H9 (cell line): Measurements from ENCODE around the gene PLXNB1. TPM values are rescaled to one million over a fixed set of nuclear protein-coding genes. Genes with fewer than 3 reads are reported as not detected.

Experiments
- DNase-seq: peaks from one replicate; pipeline ENCODE4 v3.0.0-alpha.2; 2017
- H2AFZ ChIP-seq: one replicate; pipeline ENCODE4 v1.6.1; 2013; ENCODE audit warnings: mild to moderate bottlenecking, low read length, control low read depth, moderate library complexity
- H2AK5ac ChIP-seq: 2 replicates; pipeline ENCODE4 v1.6.1; 2013; ENCODE audit warnings: low read length, control low read depth, mixed read lengths; ENCODE audit not compliant: insufficient read length
- H2BK120ac ChIP-seq: one replicate; pipeline ENCODE4 v1.6.1; 2013; ENCODE audit warnings: low read depth, mild to moderate bottlenecking, low read length, control low read depth, inconsistent platforms; ENCODE audit not compliant: poor library complexity, severe bottlenecking
- H2BK12ac ChIP-seq: 2 replicates; pipeline ENCODE4 v1.6.1; 2013; ENCODE audit warnings: low read length, control low read depth, mixed read lengths, low read depth; ENCODE audit not compliant: insufficient read length
- H2BK15ac ChIP-seq: 2 replicates; pipeline ENCODE4 v1.6.1; 2013; ENCODE audit warnings: low read depth, low read length, control low read depth
- H2BK20ac ChIP-seq: one replicate; pipeline ENCODE4 v1.6.1; 2013; ENCODE audit warnings: low read depth, mild to moderate bottlenecking, low read length, control low read depth, inconsistent platforms; ENCODE audit not compliant: poor library complexity, severe bottlenecking
- H2BK5ac ChIP-seq: 2 replicates; pipeline ENCODE4 v1.6.1; 2013; ENCODE audit warnings: low read length, control low read depth, mixed read lengths; ENCODE audit not compliant: insufficient read length
- H3K14ac ChIP-seq: 2 replicates; pipeline ENCODE4 v1.6.1; 2013; ENCODE audit warnings: low read length, control low read depth; ENCODE audit not compliant: insufficient read depth
- H3K18ac ChIP-seq: 2 replicates; pipeline ENCODE4 v1.6.1; 2013; ENCODE audit warnings: low read depth, mild to moderate bottlenecking, mixed read lengths, low read length, control low read depth; ENCODE audit not compliant: insufficient read length
- H3K23ac ChIP-seq: 2 replicates; pipeline ENCODE4 v1.6.1; 2013; ENCODE audit warnings: low read length, control low read depth, mixed read lengths, low read depth; ENCODE audit not compliant: insufficient read length
- H3K23me2 ChIP-seq: 2 replicates; pipeline ENCODE4 v1.6.1; 2013; ENCODE audit warnings: low read depth, mild to moderate bottlenecking, mixed read lengths, low read length, control low read depth; ENCODE audit not compliant: insufficient read length, poor library complexity, severe bottlenecking
- H3K27ac ChIP-seq: 2 replicates; pipeline ENCODE4 v1.5.1; 2013; ENCODE audit warnings: low read length, control low read depth, mixed read lengths, low read depth; ENCODE audit not compliant: insufficient read length
- H3K27me3 ChIP-seq: 2 replicates; pipeline ENCODE4 v1.6.1; 2013; ENCODE audit warnings: low read length, control low read depth, inconsistent platforms; ENCODE audit not compliant: insufficient read depth
- H3K4ac ChIP-seq: 2 replicates; pipeline ENCODE4 v1.6.1; 2013; ENCODE audit warnings: low read depth, mild to moderate bottlenecking, control low read depth, inconsistent platforms, low read length, moderate library complexity
- H3K4me1 ChIP-seq: 2 replicates; pipeline ENCODE4 v1.6.1; 2013; ENCODE audit warnings: low read length, control low read depth, inconsistent platforms; ENCODE audit not compliant: insufficient read depth
- H3K4me2 ChIP-seq: 2 replicates; pipeline ENCODE4 v1.6.1; 2013; ENCODE audit warnings: low read length, control low read depth, mixed read lengths; ENCODE audit not compliant: insufficient read length, insufficient read depth
- H3K56ac ChIP-seq: 2 replicates; pipeline ENCODE4 v1.6.1; 2013; ENCODE audit warnings: low read depth, mild to moderate bottlenecking, mixed read lengths, low read length, control low read depth; ENCODE audit not compliant: insufficient read length
- H3K79me1 ChIP-seq: 2 replicates; pipeline ENCODE4 v1.6.1; 2013; ENCODE audit warnings: low read depth, mild to moderate bottlenecking, moderate library complexity, low read length, control low read depth, inconsistent platforms; ENCODE audit not compliant: insufficient read depth, poor library complexity, severe bottlenecking
- H3K79me2 ChIP-seq: 2 replicates; pipeline ENCODE4 v1.6.1; 2013; ENCODE audit warnings: low read length, control low read depth, inconsistent platforms; ENCODE audit not compliant: insufficient read depth
- H3K9ac ChIP-seq: 2 replicates; pipeline ENCODE4 v1.6.1; 2013; ENCODE audit warnings: low read length, control low read depth, mixed read lengths; ENCODE audit not compliant: insufficient read length; ENCODE audit errors: extremely low read depth
- H3K9me3 ChIP-seq: one replicate; pipeline ENCODE4 v1.6.1; 2013; ENCODE audit warnings: low read depth, low read length, inconsistent platforms; ENCODE audit not compliant: control insufficient read depth
- H3T11ph ChIP-seq: one replicate; pipeline ENCODE4 v1.6.1; 2013; ENCODE audit warnings: mild to moderate bottlenecking, low read length, control low read depth, inconsistent platforms
- H4K20me1 ChIP-seq: one replicate; pipeline ENCODE4 v1.6.1; 2013; ENCODE audit not compliant: control insufficient read depth, insufficient read length, insufficient read depth
- H4K5ac ChIP-seq: 2 replicates; pipeline ENCODE4 v1.6.1; 2013; ENCODE audit warnings: low read depth, mild to moderate bottlenecking, mixed read lengths, low read length, control low read depth; ENCODE audit not compliant: insufficient read length
- H4K8ac ChIP-seq: replicated peaks from 2 replicates; pipeline ENCODE4 v1.6.1; 2013; ENCODE audit warnings: low read length, control low read depth, mixed read lengths, low read depth; ENCODE audit not compliant: insufficient read length
- H4K91ac ChIP-seq: 2 replicates; pipeline ENCODE4 v1.6.1; 2013; ENCODE audit warnings: low read depth, mild to moderate bottlenecking, moderate library complexity, mixed read lengths, low read length, control low read depth; ENCODE audit not compliant: insufficient read length
- H3K27ac Mint-ChIP-seq, 3 experiments: 2 replicates in 2 of 3; 3 replicates in 1 of 3; pipeline ENCODE4 v1.8.0; 2020 to 2021; ENCODE audit warnings: mixed read lengths in 3 of 3, mild to moderate bottlenecking in 1 of 3, moderate library complexity in 1 of 3
- H3K27me3 Mint-ChIP-seq: 2 replicates; pipeline ENCODE4 v1.8.0; 2021; ENCODE audit warnings: low read depth, mild to moderate bottlenecking, moderate library complexity, mixed read lengths
- H3K36me3 Mint-ChIP-seq, 3 experiments: 2 replicates in 2 of 3; 3 replicates in 1 of 3; pipeline ENCODE4 v1.8.0; 2020 to 2021; ENCODE audit warnings: low read depth in 3 of 3, mixed read lengths in 3 of 3; ENCODE audit not compliant: insufficient read depth in 1 of 3
- H3K4me1 Mint-ChIP-seq, 2 experiments: 2 replicates each; pipeline ENCODE4 v1.8.0; 2020; ENCODE audit warnings: mixed read lengths in 2 of 2
- H3K4me3 Mint-ChIP-seq, 2 experiments: 2 replicates in 1 of 2; 3 replicates in 1 of 2; pipeline ENCODE4 v1.8.0; 2020 to 2021; ENCODE audit warnings: mild to moderate bottlenecking in 2 of 2, mixed read lengths in 2 of 2, moderate library complexity in 1 of 2
- H3K9me3 Mint-ChIP-seq, 2 experiments: 2 replicates in 1 of 2; 3 replicates in 1 of 2; pipeline ENCODE4 v1.8.0; 2020; ENCODE audit warnings: mild to moderate bottlenecking in 2 of 2, mixed read lengths in 2 of 2, moderate library complexity in 1 of 2
- WGBS: extraction: QIAGEN DNeasy Blood & Tissue Kit; methylation state at CpG from one replicate; pipeline ENCODE4 v1.1.7; 2013; ENCODE audit warnings: missing lambda C conversion rate, low lambda C conversion rate, mixed read lengths; ENCODE audit not compliant: insufficient read length; ENCODE audit errors: extremely low coverage; 5-methylcytosine and 5-hydroxymethylcytosine counted together
- total RNA-seq: library from RNA; stranded (reverse); gene quantifications from 2 replicates; pipeline ENCODE4 v1.2.1, GENCODE V29; 2021
- TF ChIP-seq, protein P1 (sequence below): fragments of 200-600 bp; sonication (generic); conservative IDR thresholded peaks from 3 replicates; pipeline ENCODE4 v1.8.0; 2021; ENCODE audit warnings: antibody characterized with exemption, mild to moderate bottlenecking

The PLXNB1 gene
- total RNA-seq, 1 experiment from 2014 or later, result 184 TPM

DNA sequence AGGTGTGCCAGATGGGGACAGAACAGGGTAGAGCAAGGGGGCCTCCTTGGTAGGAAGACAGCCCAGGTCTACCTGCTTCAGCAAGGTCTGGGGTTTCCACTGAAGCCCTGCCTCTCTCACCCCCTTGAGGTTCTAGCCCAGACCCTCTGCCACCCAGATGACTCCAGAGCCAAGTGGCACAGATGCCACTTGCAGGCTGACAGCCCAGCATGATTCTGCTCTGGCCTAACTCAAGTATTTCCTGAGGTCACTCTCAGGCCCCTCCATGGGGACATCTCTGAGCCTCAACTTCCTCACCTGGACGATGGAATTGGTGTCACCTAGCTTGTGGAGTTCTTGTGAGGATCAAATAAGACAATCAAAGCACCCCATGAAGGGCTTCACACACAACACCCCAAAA is 23.9 kb downstream of the PLXNB1 start:
- Histone ChIP-seq H2BK12ac (no peak overlapping the region), H3K18ac (no peak overlapping the region), H2BK20ac (no peak overlapping the region), H3K79me2 (no peaks in the 10 kb centered on the region), H3K23ac (no peak overlapping the region), H2BK15ac (no peak overlapping the region), H3K27ac (no peak overlapping the region), H3K4me2 (no peak overlapping the region), H4K20me1 (no peaks in the 10 kb centered on the region), H3K4ac (no peak overlapping the region), H3K4me1 (no peaks in the 10 kb centered on the region), H3K27me3 (no peaks in the 10 kb centered on the region), H4K5ac (no peak overlapping the region), H2BK120ac (no peak overlapping the region), H2AFZ (no peak overlapping the region), H4K8ac (no peak overlapping the region), H3K9ac (no peak overlapping the region), H2BK5ac (no peak overlapping the region), H3K9me3 (no peaks in the 10 kb centered on the region), H3T11ph (no peak overlapping the region), H4K91ac (no peak overlapping the region), H3K56ac (no peak overlapping the region), H3K79me1 (no peaks in the 10 kb centered on the region), H2AK5ac (no peak overlapping the region), H3K14ac (no peak overlapping the region), H3K23me2 (no peaks in the 10 kb centered on the region)
- Mint-ChIP-seq H3K9me3 (no peaks in the 10 kb centered on the region), H3K27me3 (no peaks in the 10 kb centered on the region; the same call in 1 of the 2 replicates), H3K4me3 (no peak overlapping the region), H3K27ac (no peak overlapping the region), H3K4me1 (no peaks in the 10 kb centered on the region), H3K36me3 (peaks cover 50 to 91% (median 76%) of the 10 kb centered on the region in 3 experiments)
- DNase-seq, result no peak
- WGBS, result no CpG with 5 or more reads among the region's 1 CpG
- TF ChIP-seq, protein P1, sequence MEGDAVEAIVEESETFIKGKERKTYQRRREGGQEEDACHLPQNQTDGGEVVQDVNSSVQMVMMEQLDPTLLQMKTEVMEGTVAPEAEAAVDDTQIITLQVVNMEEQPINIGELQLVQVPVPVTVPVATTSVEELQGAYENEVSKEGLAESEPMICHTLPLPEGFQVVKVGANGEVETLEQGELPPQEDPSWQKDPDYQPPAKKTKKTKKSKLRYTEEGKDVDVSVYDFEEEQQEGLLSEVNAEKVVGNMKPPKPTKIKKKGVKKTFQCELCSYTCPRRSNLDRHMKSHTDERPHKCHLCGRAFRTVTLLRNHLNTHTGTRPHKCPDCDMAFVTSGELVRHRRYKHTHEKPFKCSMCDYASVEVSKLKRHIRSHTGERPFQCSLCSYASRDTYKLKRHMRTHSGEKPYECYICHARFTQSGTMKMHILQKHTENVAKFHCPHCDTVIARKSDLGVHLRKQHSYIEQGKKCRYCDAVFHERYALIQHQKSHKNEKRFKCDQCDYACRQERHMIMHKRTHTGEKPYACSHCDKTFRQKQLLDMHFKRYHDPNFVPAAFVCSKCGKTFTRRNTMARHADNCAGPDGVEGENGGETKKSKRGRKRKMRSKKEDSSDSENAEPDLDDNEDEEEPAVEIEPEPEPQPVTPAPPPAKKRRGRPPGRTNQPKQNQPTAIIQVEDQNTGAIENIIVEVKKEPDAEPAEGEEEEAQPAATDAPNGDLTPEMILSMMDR, result no peak
